WTC11 (cell line): ENCODE measurements around the gene HDAC10. TPM values are rescaled to one million over a fixed set of nuclear protein-coding genes. Genes with fewer than 3 reads are reported as not detected.
A peak's percentile ranks its signal among the peaks of the same experiment; 100 is the strongest.

Experiments
- AR ChIP-seq: fragments of 250-450 bp; sonication (Bioruptor Pico); IDR thresholded peaks from 2 replicates; pipeline ENCODE4 v1.9.0; 2021; ENCODE audit warnings: mild to moderate bottlenecking
- ARID4B ChIP-seq: sonication (generic); formaldehyde crosslinking; IDR thresholded peaks from 2 replicates; pipeline ENCODE4 v1.8.0; 2023; ENCODE audit warnings: missing genetic modification reagents, mild to moderate bottlenecking, borderline replicate concordance
- ATF2 ChIP-seq: sonication (generic); formaldehyde crosslinking; IDR thresholded peaks from 2 replicates; pipeline ENCODE4 v1.8.1; 2022; ENCODE audit warnings: low read depth, missing genetic modification reagents, borderline replicate concordance
- ATF3 ChIP-seq: sonication (generic); formaldehyde crosslinking; conservative IDR thresholded peaks from 2 replicates; pipeline ENCODE4 v1.8.1; 2022; ENCODE audit warnings: mild to moderate bottlenecking, missing genetic modification reagents
- CDX4 ChIP-seq: fragments of 250-450 bp; sonication (Bioruptor Pico); IDR thresholded peaks from 2 replicates; pipeline ENCODE4 v1.9.0; 2021; ENCODE audit warnings: moderate library complexity, mild to moderate bottlenecking, inconsistent platforms, borderline replicate concordance
- MYBL2 ChIP-seq: sonication (generic); formaldehyde crosslinking; IDR thresholded peaks from 2 replicates; pipeline ENCODE4 v1.8.1; 2023; ENCODE audit warnings: mild to moderate bottlenecking, moderate library complexity, missing genetic modification reagents
- NR3C1 ChIP-seq: sonication (generic); formaldehyde crosslinking; conservative IDR thresholded peaks from 2 replicates; pipeline ENCODE4 v1.8.1; 2023; ENCODE audit warnings: low read depth, mild to moderate bottlenecking, missing genetic modification reagents
- SP1 ChIP-seq: sonication (generic); formaldehyde crosslinking; conservative IDR thresholded peaks from 2 replicates; pipeline ENCODE4 v1.8.1; 2022; ENCODE audit warnings: missing genetic modification reagents
- TEAD1 ChIP-seq: sonication (generic); formaldehyde crosslinking; IDR thresholded peaks from 2 replicates; pipeline ENCODE4 v1.8.0; 2022; ENCODE audit warnings: mild to moderate bottlenecking, missing genetic modification reagents
- ZMAT4 ChIP-seq: fragments of 250-450 bp; sonication (Bioruptor Pico); IDR thresholded peaks from 2 replicates; pipeline ENCODE4 v1.9.0; 2021; ENCODE audit warnings: mild to moderate bottlenecking
- ZNF512 ChIP-seq: sonication (generic); formaldehyde crosslinking; IDR thresholded peaks from 2 replicates; pipeline ENCODE4 v1.8.1; 2022; ENCODE audit warnings: missing genetic modification reagents, borderline replicate concordance
- total RNA-seq: library from RNA; stranded (reverse); gene quantifications from 3 replicates; pipeline ENCODE4 v1.2.3, GENCODE V29; 2021

HDAC10 gene
- total RNA-seq, 1 experiment from 2014 or later, result 40.9 TPM

GRCh38 chr22:50293441-50294318 lies 42.6 kb upstream of the HDAC10 start (continued):
- TF ChIP-seq ATF2 (no peak), MYBL2 (no peak), ZNF512 (CRISPR knock-in tag) (no peak), ARID4B (CRISPR knock-in tag) (no peak), SP1 (peak; percentile 35; the same call in 1 of the 2 replicates), ATF3 (CRISPR knock-in tag) (no peak), ZMAT4 (CRISPR knock-in tag) (no peak), AR (CRISPR knock-in tag) (no peak), CDX4 (CRISPR knock-in tag) (no peak), TEAD1 (CRISPR knock-in tag) (peak; percentile 99), NR3C1 (no peak)
